ENCODE data around the gene PALD1.

PALD1 gene

DNA sequence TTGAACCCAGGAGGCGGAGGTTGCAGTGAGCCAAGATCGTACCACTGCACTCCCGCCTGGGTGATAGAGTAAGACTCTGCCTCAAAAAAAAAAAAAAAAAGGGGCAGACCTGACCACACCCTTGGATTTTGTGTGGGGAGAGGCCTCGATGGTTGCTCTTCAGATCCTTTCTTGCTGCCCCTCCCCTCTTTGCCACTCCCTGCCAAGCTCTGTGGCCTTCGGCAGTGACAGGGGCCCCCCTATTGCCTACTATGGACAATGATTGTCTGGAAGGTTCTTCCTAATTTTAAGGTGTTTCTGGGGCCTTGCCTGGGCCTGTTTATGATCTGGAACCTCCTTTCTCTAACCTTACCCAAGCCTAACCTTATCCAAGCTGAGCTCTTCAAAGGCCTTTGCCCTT lies 123.2 kb downstream of the PALD1 start:
- TF ChIP-seq RAD21 (IDR thresholded peaks at IDR 0.05; ENCODE audit: low read depth) (no peak), FOXM1 (IDR thresholded peaks at IDR 0.05; ENCODE audit: borderline replicate concordance, low read depth) (no peak), ZBTB7A (IDR thresholded peaks at IDR 0.05; ENCODE audit: low read depth) (no peak), TEAD4 (IDR thresholded peaks at IDR 0.05) (no peak), EGR1 (IDR thresholded peaks at IDR 0.05) (no peak), CREB1 (IDR thresholded peaks at IDR 0.05; ENCODE audit: low read depth) (no peak), TCF12 (IDR thresholded peaks at IDR 0.05; ENCODE audit: low read depth) (no peak), YY1 (IDR thresholded peaks at IDR 0.05; ENCODE audit: low read depth) (no peak), NFIC (IDR thresholded peaks at IDR 0.05) (no peak), CEBPB (IDR thresholded peaks at IDR 0.05) (no peak), TAF1 (IDR thresholded peaks at IDR 0.05; ENCODE audit: low read depth) (no peak), EP300 (IDR thresholded peaks at IDR 0.05; ENCODE audit: borderline replicate concordance) (no peak)
- TF ChIP-seq, protein P1, sequence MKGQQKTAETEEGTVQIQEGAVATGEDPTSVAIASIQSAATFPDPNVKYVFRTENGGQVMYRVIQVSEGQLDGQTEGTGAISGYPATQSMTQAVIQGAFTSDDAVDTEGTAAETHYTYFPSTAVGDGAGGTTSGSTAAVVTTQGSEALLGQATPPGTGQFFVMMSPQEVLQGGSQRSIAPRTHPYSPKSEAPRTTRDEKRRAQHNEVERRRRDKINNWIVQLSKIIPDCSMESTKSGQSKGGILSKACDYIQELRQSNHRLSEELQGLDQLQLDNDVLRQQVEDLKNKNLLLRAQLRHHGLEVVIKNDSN (IDR thresholded peaks at IDR 0.05): no peak
- TF ChIP-seq, protein P2, sequence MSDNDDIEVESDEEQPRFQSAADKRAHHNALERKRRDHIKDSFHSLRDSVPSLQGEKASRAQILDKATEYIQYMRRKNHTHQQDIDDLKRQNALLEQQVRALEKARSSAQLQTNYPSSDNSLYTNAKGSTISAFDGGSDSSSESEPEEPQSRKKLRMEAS (IDR thresholded peaks at IDR 0.05): no peak
- TF ChIP-seq, protein P3, sequence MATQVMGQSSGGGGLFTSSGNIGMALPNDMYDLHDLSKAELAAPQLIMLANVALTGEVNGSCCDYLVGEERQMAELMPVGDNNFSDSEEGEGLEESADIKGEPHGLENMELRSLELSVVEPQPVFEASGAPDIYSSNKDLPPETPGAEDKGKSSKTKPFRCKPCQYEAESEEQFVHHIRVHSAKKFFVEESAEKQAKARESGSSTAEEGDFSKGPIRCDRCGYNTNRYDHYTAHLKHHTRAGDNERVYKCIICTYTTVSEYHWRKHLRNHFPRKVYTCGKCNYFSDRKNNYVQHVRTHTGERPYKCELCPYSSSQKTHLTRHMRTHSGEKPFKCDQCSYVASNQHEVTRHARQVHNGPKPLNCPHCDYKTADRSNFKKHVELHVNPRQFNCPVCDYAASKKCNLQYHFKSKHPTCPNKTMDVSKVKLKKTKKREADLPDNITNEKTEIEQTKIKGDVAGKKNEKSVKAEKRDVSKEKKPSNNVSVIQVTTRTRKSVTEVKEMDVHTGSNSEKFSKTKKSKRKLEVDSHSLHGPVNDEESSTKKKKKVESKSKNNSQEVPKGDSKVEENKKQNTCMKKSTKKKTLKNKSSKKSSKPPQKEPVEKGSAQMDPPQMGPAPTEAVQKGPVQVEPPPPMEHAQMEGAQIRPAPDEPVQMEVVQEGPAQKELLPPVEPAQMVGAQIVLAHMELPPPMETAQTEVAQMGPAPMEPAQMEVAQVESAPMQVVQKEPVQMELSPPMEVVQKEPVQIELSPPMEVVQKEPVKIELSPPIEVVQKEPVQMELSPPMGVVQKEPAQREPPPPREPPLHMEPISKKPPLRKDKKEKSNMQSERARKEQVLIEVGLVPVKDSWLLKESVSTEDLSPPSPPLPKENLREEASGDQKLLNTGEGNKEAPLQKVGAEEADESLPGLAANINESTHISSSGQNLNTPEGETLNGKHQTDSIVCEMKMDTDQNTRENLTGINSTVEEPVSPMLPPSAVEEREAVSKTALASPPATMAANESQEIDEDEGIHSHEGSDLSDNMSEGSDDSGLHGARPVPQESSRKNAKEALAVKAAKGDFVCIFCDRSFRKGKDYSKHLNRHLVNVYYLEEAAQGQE (IDR thresholded peaks at IDR 0.05; ENCODE audit: low read depth): no peak

DNA sequence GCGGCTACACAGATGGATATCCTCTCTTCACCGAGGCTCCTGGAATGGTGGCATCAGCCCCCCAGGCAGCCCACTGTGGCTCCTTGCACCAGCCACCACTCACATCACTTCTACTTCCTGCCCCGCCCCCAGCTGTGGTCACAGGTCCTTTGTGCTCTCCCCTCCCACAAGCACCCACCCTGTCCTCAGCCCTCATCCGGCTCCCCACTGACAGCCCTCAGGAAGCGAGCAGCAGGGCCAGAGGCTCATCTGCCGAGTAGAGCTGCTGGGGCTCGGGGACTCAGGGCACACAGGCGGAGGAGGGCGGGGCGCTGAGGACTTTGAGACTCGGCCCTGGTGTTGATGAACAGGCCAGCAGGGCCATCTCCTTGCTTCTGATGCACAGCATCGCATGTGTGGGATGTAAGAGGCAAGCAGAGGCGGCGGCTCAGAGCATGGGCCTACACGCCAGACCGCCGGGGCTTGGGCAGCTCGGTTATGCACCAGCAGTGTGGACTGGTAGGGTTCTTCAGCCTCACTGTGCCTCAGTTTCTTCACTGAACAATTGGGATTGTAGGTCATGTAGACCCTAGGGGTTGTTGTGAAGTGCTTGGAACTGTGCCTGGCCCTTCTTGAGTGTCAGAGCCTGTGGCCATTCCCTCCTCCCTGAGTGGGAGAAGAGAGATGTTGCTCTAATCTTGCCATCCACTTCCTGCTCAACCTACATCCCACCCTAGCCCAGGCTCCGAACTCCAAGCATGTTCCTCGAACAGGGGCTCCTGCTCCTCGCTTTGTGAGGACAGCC lies 124.3 kb downstream of the PALD1 start, which contains the start of gene PRF1:
Gene PRF1, minus strand, starts transcription at position 77 of the 784 bp plus-strand sequence. CDS start 1,839 bp downstream, outside the sequence.
- TF ChIP-seq RAD21 (IDR thresholded peaks at IDR 0.05; ENCODE audit: low read depth) (no peak), ZBTB7A (IDR thresholded peaks at IDR 0.05; ENCODE audit: low read depth) (no peak), NFIC (IDR thresholded peaks at IDR 0.05) (no peak)
- TF ChIP-seq, protein P2 (IDR thresholded peaks at IDR 0.05): no peak
- TF ChIP-seq, protein P3 (IDR thresholded peaks at IDR 0.05; ENCODE audit: low read depth): no peak
- TF ChIP-seq, protein P1 (IDR thresholded peaks at IDR 0.05): no peak

DNA sequence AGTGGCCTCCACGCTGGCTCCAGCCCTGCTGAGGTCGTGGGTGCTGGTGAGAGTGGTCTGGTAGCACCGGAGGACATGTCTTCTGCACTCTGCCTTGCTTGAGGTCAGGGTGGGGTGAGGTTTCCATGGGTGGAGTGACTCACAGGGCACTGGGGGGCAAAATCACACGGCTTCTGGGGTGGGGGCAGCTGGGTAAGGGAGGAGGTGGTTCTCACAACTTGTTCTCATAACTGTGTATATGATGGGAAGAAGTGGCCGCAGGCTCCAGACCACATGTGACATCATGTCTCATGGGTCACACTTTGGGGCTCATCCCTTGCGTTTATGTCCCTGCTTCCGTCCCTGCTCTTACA lies 124.9 kb downstream of the PALD1 start:
- no peak for TF ChIP-seq YY1 (IDR thresholded peaks at IDR 0.05; ENCODE audit: low read depth)
- TF ChIP-seq, protein P1 (IDR thresholded peaks at IDR 0.05): no peak
- TF ChIP-seq ZBTB7A (IDR thresholded peaks at IDR 0.05; ENCODE audit: low read depth): no peak
- TF ChIP-seq RAD21 (IDR thresholded peaks at IDR 0.05; ENCODE audit: low read depth): no peak

DNA sequence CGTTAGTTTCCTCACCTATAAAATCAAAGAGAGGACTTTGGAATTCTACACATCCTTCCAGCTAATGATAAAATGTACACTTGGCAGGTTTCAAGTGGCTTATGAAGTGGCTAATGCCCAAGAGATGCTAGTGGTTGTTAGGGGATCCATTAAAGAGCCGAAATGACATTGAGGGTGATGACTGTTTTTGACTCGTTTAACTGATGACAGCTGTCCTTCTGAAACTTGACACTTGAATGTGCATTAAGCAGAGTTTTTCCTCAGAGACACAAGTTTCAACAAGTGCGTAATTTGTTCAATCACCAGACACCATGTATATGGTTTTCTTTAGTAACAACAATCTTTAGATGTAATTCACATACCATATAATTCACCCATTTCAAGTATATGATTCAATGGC lies 125.5 kb downstream of the PALD1 start:
- TF ChIP-seq FOXM1 (IDR thresholded peaks at IDR 0.05; ENCODE audit: borderline replicate concordance, low read depth) (no peak), YY1 (IDR thresholded peaks at IDR 0.05; ENCODE audit: low read depth) (no peak), ZBTB7A (IDR thresholded peaks at IDR 0.05; ENCODE audit: low read depth) (no peak), TAF1 (IDR thresholded peaks at IDR 0.05; ENCODE audit: low read depth) (no peak), CREB1 (IDR thresholded peaks at IDR 0.05; ENCODE audit: low read depth) (no peak), EGR1 (IDR thresholded peaks at IDR 0.05) (no peak)
- TF ChIP-seq, protein P3 (IDR thresholded peaks at IDR 0.05; ENCODE audit: low read depth): no peak

Measured in Ishikawa (cell line).